H1 (cell line): ENCODE data around the gene PHRF1. TPM values are rescaled to one million over a fixed set of nuclear protein-coding genes. Genes with fewer than 3 reads are reported as not detected.

Source experiments
- CTCF ChIA-PET: fragments of 300-600 bp; sonication (Branson Sonifier 250); formaldehyde crosslinking; loops from one replicate; lab custom pipeline; 2021; ENCODE audit not compliant: partially characterized antibody; lab: Charles Lee
- POLR2A ChIA-PET: fragments of 300-600 bp; sonication (Branson Sonifier 250); formaldehyde crosslinking; loops from one replicate; lab custom pipeline; 2021; ENCODE audit warnings: inconsistent platforms; ENCODE audit not compliant: partially characterized antibody; lab: Charles Lee
- DNase-seq, 2 experiments: peaks; one replicate each; pipeline versions ENCODE4 v3.0.0 to v3.0.0-alpha.2; 2010 to 2022; ENCODE audit warnings: low spot score in 2 of 2, low read depth in 1 of 2, mixed read lengths in 1 of 2
- FAIRE-seq: peaks from 2 replicates; lab custom pipeline; 2011; peaks lifted over from hg19 to GRCh38; lab: Jason Lieb, UNC
- H2AFZ ChIP-seq: 2 replicates; pipeline ENCODE4 v1.8.1; 2012; ENCODE audit warnings: low read length, inconsistent platforms
- H2AK5ac ChIP-seq: 2 replicates; pipeline ENCODE4 v1.6.1; 2013; ENCODE audit warnings: low read depth, low read length
- H2BK120ac ChIP-seq: replicated peaks from 2 replicates; pipeline ENCODE3; 2013; ENCODE audit warnings: low read depth, low read length, inconsistent platforms
- H2BK12ac ChIP-seq: 2 replicates; pipeline ENCODE4 v1.6.1; 2013; ENCODE audit warnings: low read depth, low read length
- H2BK15ac ChIP-seq: 2 replicates; pipeline ENCODE4 v1.6.1; 2013; ENCODE audit warnings: low read length
- H2BK20ac ChIP-seq: 2 replicates; pipeline ENCODE4 v1.6.1; 2013; ENCODE audit warnings: low read length
- H2BK5ac ChIP-seq: 2 replicates; pipeline ENCODE4 v1.6.1; 2013; ENCODE audit warnings: low read depth, low read length
- H3K14ac ChIP-seq: 2 replicates; pipeline ENCODE4 v1.6.1; 2013; ENCODE audit warnings: inconsistent platforms; ENCODE audit not compliant: insufficient read length
- H3K18ac ChIP-seq: 2 replicates; pipeline ENCODE4 v1.6.1; 2013; ENCODE audit warnings: low read length; ENCODE audit errors: extremely low read depth
- H3K23ac ChIP-seq: 2 replicates; pipeline ENCODE4 v1.6.1; 2013; ENCODE audit warnings: inconsistent platforms; ENCODE audit not compliant: insufficient read length
- H3K23me2 ChIP-seq: 2 replicates; pipeline ENCODE4 v1.6.1; 2013; ENCODE audit warnings: low read depth, low read length
- H3K27ac ChIP-seq: 2 replicates; pipeline ENCODE4 v1.6.1; 2011; ENCODE audit warnings: low read depth, low read length, inconsistent platforms
- H3K27me3 ChIP-seq, 4 experiments: replicated peaks in 1 of 4; 1 replicate in 1 of 4; 2 replicates in 3 of 4; pipeline versions ENCODE4 v1.6.1 to v1.8.1; 2011 to 2013; ENCODE audit warnings: low read length in 3 of 4, mild to moderate bottlenecking in 3 of 4, inconsistent platforms in 2 of 4, mixed read lengths in 2 of 4, moderate library complexity in 1 of 4; ENCODE audit not compliant: control insufficient read depth in 3 of 4, insufficient read depth in 3 of 4; ENCODE audit errors: extremely low read depth in 1 of 4
- H3K36me3 ChIP-seq, 4 experiments: 2 replicates each; pipeline versions ENCODE4 v1.6.1 to v1.8.1; 2011 to 2013; ENCODE audit warnings: mild to moderate bottlenecking in 4 of 4, low read length in 3 of 4, moderate library complexity in 2 of 4, control low read depth in 1 of 4, inconsistent platforms in 1 of 4; ENCODE audit not compliant: insufficient read depth in 4 of 4, control insufficient read depth in 2 of 4
- H3K4ac ChIP-seq: replicated peaks from 2 replicates; pipeline ENCODE3; 2013; ENCODE audit warnings: low read length, low read depth, mixed read lengths, inconsistent platforms; ENCODE audit not compliant: insufficient read length
- H3K4me1 ChIP-seq, 4 experiments: replicated peaks in 1 of 4; 1 replicate in 1 of 4; 2 replicates in 3 of 4; pipeline versions ENCODE4 v1.6.1 to v1.8.1; 2011 to 2013; ENCODE audit warnings: low read length in 3 of 4, inconsistent platforms in 2 of 4, mixed read lengths in 1 of 4; ENCODE audit not compliant: insufficient read depth in 4 of 4, control insufficient read depth in 3 of 4
- H3K4me2 ChIP-seq, 2 experiments: 2 replicates each; pipeline versions ENCODE4 v1.6.1 to v1.8.1; 2011 to 2013; ENCODE audit warnings: low read depth in 2 of 2, low read length in 2 of 2, control low read depth in 1 of 2, inconsistent platforms in 1 of 2, mild to moderate bottlenecking in 1 of 2; ENCODE audit not compliant: insufficient read depth in 1 of 2
- H3K4me3 ChIP-seq, 4 experiments: fragments of 200-600, 300-600 bp in 1 of 4; sonication (generic), shearing (Covaris generic), sonication (Bioruptor Twin) in 1 of 4; 2 replicates each; pipeline versions ENCODE4 v1.5.1 to v1.8.1; 2011 to 2016; ENCODE audit warnings: low read length in 4 of 4, low read depth in 3 of 4, control low read depth in 2 of 4, inconsistent platforms in 2 of 4, mild to moderate bottlenecking in 2 of 4, mixed read lengths in 1 of 4, moderate library complexity in 1 of 4; ENCODE audit not compliant: insufficient read depth in 2 of 4; ENCODE audit errors: extremely low read depth in 1 of 4
- H3K56ac ChIP-seq: replicated peaks from 2 replicates; pipeline ENCODE3; 2013; ENCODE audit warnings: low read depth, mild to moderate bottlenecking, mixed read lengths, low read length, inconsistent platforms; ENCODE audit not compliant: insufficient read length
- H3K79me1 ChIP-seq: 2 replicates; pipeline ENCODE4 v1.6.1; 2013; ENCODE audit warnings: low read depth, low read length, control low read depth
- H3K79me2 ChIP-seq, 2 experiments: 2 replicates each; pipeline versions ENCODE4 v1.6.1 to v1.8.1; 2012 to 2013; ENCODE audit warnings: low read length in 2 of 2, mild to moderate bottlenecking in 2 of 2, inconsistent platforms in 1 of 2; ENCODE audit not compliant: insufficient read depth in 2 of 2, control insufficient read depth in 1 of 2
- H3K9ac ChIP-seq, 4 experiments: replicated peaks in 1 of 4; 1 replicate in 1 of 4; 2 replicates in 3 of 4; pipeline versions ENCODE4 v1.6.1 to v1.8.1; 2011 to 2013; ENCODE audit warnings: low read depth in 3 of 4, low read length in 3 of 4, control low read depth in 2 of 4, mild to moderate bottlenecking in 2 of 4, moderate library complexity in 2 of 4, inconsistent platforms in 1 of 4; ENCODE audit errors: extremely low read depth in 1 of 4
- H3K9me3 ChIP-seq, 2 experiments: 2 replicates each; pipeline versions ENCODE4 v1.6.1 to v1.8.1; 2012 to 2013; ENCODE audit warnings: mild to moderate bottlenecking in 2 of 2, moderate library complexity in 2 of 2, control low read depth in 1 of 2, inconsistent platforms in 1 of 2, low read depth in 1 of 2, low read length in 1 of 2, mixed read lengths in 1 of 2; ENCODE audit not compliant: insufficient read depth in 2 of 2
- H4K20me1 ChIP-seq, 2 experiments: replicated peaks in 1 of 2; 2 replicates each; pipeline versions ENCODE3 to v1.8.1; 2011 to 2013; ENCODE audit warnings: inconsistent platforms in 2 of 2, low read length in 2 of 2, mild to moderate bottlenecking in 1 of 2; ENCODE audit not compliant: insufficient read depth in 2 of 2, control insufficient read depth in 1 of 2
- H4K5ac ChIP-seq: 2 replicates; pipeline ENCODE4 v1.6.1; 2013; ENCODE audit warnings: low read length, low read depth, mixed read lengths, inconsistent platforms; ENCODE audit not compliant: insufficient read length
- H4K8ac ChIP-seq: 2 replicates; pipeline ENCODE4 v1.8.0; 2013; ENCODE audit warnings: mild to moderate bottlenecking, moderate library complexity, low read length, inconsistent platforms; ENCODE audit not compliant: insufficient read depth; ENCODE audit errors: extremely low read depth
- H4K91ac ChIP-seq: replicated peaks from 2 replicates; pipeline ENCODE3; 2013; ENCODE audit warnings: low read length, mixed read lengths, inconsistent platforms; ENCODE audit not compliant: insufficient read length
- EZH2 ChIP-seq: fragments of 200-600 bp; sonication (generic); IDR thresholded peaks from 2 replicates; pipeline ENCODE4 v1.7.1; 2012; ENCODE audit warnings: low read depth, mild to moderate bottlenecking, moderate library complexity, low read length, inconsistent platforms; ENCODE audit not compliant: severe bottlenecking
- MAFK ChIP-seq: IDR thresholded peaks from 2 replicates; pipeline ENCODE4 v1.6.1; 2012; ENCODE audit warnings: low read depth, mild to moderate bottlenecking, improper control_type of control experiment, low read length
- RXRA ChIP-seq: IDR thresholded peaks from 2 replicates; pipeline ENCODE4 v1.6.1; 2011; ENCODE audit warnings: low read depth, mild to moderate bottlenecking, low read length, moderate library complexity; ENCODE audit not compliant: insufficient read depth
- WGBS, 2 experiments: shearing (Covaris generic) in 1 of 2; methylation state at CpG; one replicate each; pipeline versions ENCODE4 v1.1.6 to v1.1.7; 2013 to 2015; ENCODE audit warnings: low lambda C conversion rate in 2 of 2, mixed read lengths in 2 of 2, inconsistent platforms in 1 of 2, low coverage in 1 of 2, missing lambda C conversion rate in 1 of 2; ENCODE audit not compliant: insufficient replicate concordance in 2 of 2, insufficient coverage in 1 of 2, insufficient read length in 1 of 2; ENCODE audit errors: extremely low coverage in 1 of 2, missing lambda C conversion rate in 1 of 2; 5-methylcytosine and 5-hydroxymethylcytosine counted together
- polyA plus RNA-seq, 7 experiments: library from polyadenylated mRNA; depleted of rRNA in 3 of 7; stranded (reverse) in 5 of 7; unstranded in 2 of 7; fragments of >200 nt in 5 of 7; fragments of 200-250 nt in 2 of 7; gene quantifications; 1 replicate in 5 of 7; 2 replicates in 1 of 7; 4 replicates in 1 of 7; pipeline versions ENCODE4 v1.2.1 to v1.2.3, GENCODE V29; 2011 to 2013; ENCODE audit warnings: missing spikeins in 2 of 7, mixed read lengths in 2 of 7
- total RNA-seq: library from RNA; stranded (reverse); fragmentation: NEBNext Ultra II Directional; extraction: Animal tissue kit (Norgen Biotek cat#: 25700); gene quantifications from 2 replicates; pipeline ENCODE4 v1.2.1, GENCODE V29; 2021

PHRF1 gene
- total and polyA plus RNA-seq, 2 of the 8 experiments (the other 6 are each of a cell fraction or from before 2014, with no cell fraction given), result 13.4 to 37.3 TPM

GRCh38 chr11:660281-660680 is 84.0 kb downstream of the PHRF1 start:
- Histone ChIP-seq H3K4me1 (no peaks in the 10 kb centered on the region), H2AFZ (no peak overlapping the region), H2BK120ac (no peak overlapping the region), H3K36me3 (peaks cover 2 to 16% (median 2%) of the 10 kb centered on the region in 4 experiments; a peak in 4 of 8 replicates), H3K56ac (no peak overlapping the region), H3K79me1 (no peaks in the 10 kb centered on the region; the same call in 1 of the 2 replicates), H2AK5ac (no peak overlapping the region), H3K4ac (no peak overlapping the region), H3K14ac (no peak overlapping the region), H3K9me3 (peaks cover 0 to 4% of the 10 kb centered on the region in 2 experiments; a peak in 1 of 4 replicates), H2BK15ac (no peak overlapping the region), H2BK20ac (no peak overlapping the region), H3K4me2 (no peak overlapping the region), H3K9ac (no peak overlapping the region), H2BK12ac (no peak overlapping the region), H3K27ac (no peak overlapping the region), H3K79me2 (no peaks in the 10 kb centered on the region; a peak in 1 of 4 replicates), H3K4me3 (no peak overlapping the region), H3K23ac (no peak overlapping the region), H4K20me1 (peaks cover 5 to 8% of the 10 kb centered on the region in 2 experiments), H4K8ac (no peak overlapping the region), H4K5ac (no peak overlapping the region), H3K23me2 (no peaks in the 10 kb centered on the region), H3K27me3 (no peaks in the 10 kb centered on the region), H3K18ac (no peak overlapping the region), H2BK5ac (no peak overlapping the region), H4K91ac (no peak overlapping the region)
- DNase-seq (no peak), FAIRE-seq (no peak)
- TF ChIP-seq MAFK (no peak), EZH2 (no peak), RXRA (no peak)
- whole genome bisulfite sequencing, 2 experiments, result 94% methylated on average over 13 of the region's 19 CpGs; no CpG with 5 or more reads in 1 of the 2 experiments
- ChIA-PET POLR2A (interaction anchor here (0.8 to 1.1 kb wide), 2 partner anchors 9 to 22 kb away, joined by 3 read pairs; no protein-coding TSS in a partner anchor), CTCF (interaction anchor here (0.7 to 4.1 kb wide), 10 partner anchors 13 to 115 kb away, joined by 3 to 24 read pairs (median 4); no protein-coding TSS in a partner anchor)
